Measurements from ENCODE around the gene OR51I1. TPM values are rescaled to one million over a fixed set of nuclear protein-coding genes. Genes with fewer than 3 reads are reported as not detected.

The OR51I1 gene
- polyA plus RNA-seq, 1 donor (not counting 4 experiments of a cell fraction or from before 2014, with no cell fraction given): not detected

DNA sequence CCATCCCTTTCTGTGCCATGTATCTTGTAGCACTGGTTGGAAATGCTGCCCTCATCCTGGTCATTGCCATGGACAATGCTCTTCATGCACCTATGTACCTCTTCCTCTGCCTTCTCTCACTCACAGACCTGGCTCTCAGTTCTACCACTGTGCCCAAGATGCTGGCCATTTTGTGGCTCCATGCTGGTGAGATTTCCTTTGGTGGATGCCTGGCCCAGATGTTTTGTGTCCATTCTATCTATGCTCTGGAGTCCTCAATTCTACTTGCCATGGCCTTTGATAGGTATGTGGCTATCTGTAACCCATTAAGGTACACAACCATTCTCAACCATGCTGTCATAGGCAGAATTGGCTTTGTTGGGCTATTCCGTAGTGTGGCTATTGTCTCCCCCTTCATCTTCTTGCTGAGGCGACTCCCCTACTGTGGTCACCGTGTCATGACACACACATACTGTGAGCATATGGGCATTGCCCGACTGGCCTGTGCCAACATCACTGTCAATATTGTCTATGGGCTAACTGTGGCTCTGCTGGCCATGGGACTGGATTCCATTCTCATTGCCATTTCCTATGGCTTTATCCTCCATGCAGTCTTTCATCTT is 47.6 kb upstream of the OR51I1 start:
- dilution Hi-C loops (cut with MboI; ENCODE audit: extremely low pct_ligation_motif_present, low sequenced_read_pairs): no loop called here
- TF ChIP-seq, protein P1, sequence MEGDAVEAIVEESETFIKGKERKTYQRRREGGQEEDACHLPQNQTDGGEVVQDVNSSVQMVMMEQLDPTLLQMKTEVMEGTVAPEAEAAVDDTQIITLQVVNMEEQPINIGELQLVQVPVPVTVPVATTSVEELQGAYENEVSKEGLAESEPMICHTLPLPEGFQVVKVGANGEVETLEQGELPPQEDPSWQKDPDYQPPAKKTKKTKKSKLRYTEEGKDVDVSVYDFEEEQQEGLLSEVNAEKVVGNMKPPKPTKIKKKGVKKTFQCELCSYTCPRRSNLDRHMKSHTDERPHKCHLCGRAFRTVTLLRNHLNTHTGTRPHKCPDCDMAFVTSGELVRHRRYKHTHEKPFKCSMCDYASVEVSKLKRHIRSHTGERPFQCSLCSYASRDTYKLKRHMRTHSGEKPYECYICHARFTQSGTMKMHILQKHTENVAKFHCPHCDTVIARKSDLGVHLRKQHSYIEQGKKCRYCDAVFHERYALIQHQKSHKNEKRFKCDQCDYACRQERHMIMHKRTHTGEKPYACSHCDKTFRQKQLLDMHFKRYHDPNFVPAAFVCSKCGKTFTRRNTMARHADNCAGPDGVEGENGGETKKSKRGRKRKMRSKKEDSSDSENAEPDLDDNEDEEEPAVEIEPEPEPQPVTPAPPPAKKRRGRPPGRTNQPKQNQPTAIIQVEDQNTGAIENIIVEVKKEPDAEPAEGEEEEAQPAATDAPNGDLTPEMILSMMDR (optimal IDR thresholded peaks at IDR 0.05 in 1 of 3, IDR thresholded peaks at IDR 0.05 in 1 of 3, conservative IDR thresholded peaks at IDR 0.05 in 1 of 3; ENCODE audit: extremely low read depth in 1 of 3, insufficient read depth in 2 of 3, low read length in 3 of 3): no peak
- Histone ChIP-seq H3K4me1 (ENCODE audit: control insufficient read depth, extremely low read depth, insufficient read depth, low read length) (no peaks in the 10 kb centered on the region), H3K79me2 (ENCODE audit: control insufficient read depth, insufficient read depth, low read length) (no peaks in the 10 kb centered on the region), H3K4me2 (ENCODE audit: control insufficient read depth, extremely low read depth, insufficient read depth, low read depth, low read length) (no peak overlapping the region), H4K20me1 (ENCODE audit: control insufficient read depth, extremely low read depth, insufficient read depth, low read length) (no peaks in the 10 kb centered on the region), H3K36me3 (ENCODE audit: control insufficient read depth in 2 of 2, extremely low read depth in 1 of 2, insufficient read depth in 2 of 2, low read length in 2 of 2) (no peaks in the 10 kb centered on the region), H3K9ac (ENCODE audit: control insufficient read depth, extremely low read depth, insufficient read depth, low read length) (no peak overlapping the region), H3K27ac (ENCODE audit: control insufficient read depth, insufficient read depth, low read length) (no peak overlapping the region), H2AFZ (ENCODE audit: control insufficient read depth, low read length) (no peak overlapping the region), H3K4me3 (ENCODE audit: control insufficient read depth in 2 of 3, extremely low read depth in 1 of 3, insufficient read depth in 2 of 3, low read depth in 1 of 3, low read length in 3 of 3) (no peak overlapping the region), H3K27me3 (ENCODE audit: control insufficient read depth, extremely low read depth, insufficient read depth, low read length) (no peaks in the 10 kb centered on the region), H3K9me3 (ENCODE audit: control insufficient read depth, low read depth, low read length) (no peaks in the 10 kb centered on the region), H3K9me1 (ENCODE audit: control insufficient read depth, extremely low read depth, insufficient read depth, low read length) (no peaks in the 10 kb centered on the region)
- DNase-seq (ENCODE audit: low read depth, low spot score) (no peak), FAIRE-seq (no peak)

DNA sequence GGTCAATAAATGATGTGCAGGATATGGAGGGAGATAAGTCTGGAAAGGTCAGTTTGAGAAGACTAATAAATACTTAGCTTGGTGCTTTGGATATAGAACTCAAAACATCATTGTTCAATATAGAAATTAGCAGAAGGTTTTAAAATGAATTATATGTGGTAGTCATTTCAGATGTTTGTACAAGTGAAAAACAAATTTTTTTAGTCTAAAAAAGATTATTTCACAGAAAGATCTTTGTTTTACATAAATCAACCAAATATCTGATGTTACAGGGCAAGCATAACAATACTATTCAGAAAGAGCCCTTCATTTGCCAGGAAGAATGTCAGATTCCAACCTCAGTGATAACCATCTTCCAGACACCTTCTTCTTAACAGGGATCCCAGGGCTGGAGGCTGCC is 47.1 kb upstream of the OR51I1 start, which contains the start of gene OR52D1:
TSS of gene OR52D1 (plus strand) at position 301 of the 400 bp plus-strand sequence. CDS start at position 323, 22 bp downstream.
- no peak for TF ChIP-seq EZH2 (IDR thresholded peaks at IDR 0.05; ENCODE audit: low read length)
- TF ChIP-seq, protein P1 (optimal IDR thresholded peaks at IDR 0.05 in 1 of 3, IDR thresholded peaks at IDR 0.05 in 1 of 3, conservative IDR thresholded peaks at IDR 0.05 in 1 of 3; ENCODE audit: extremely low read depth in 1 of 3, insufficient read depth in 2 of 3, low read length in 3 of 3): no peak
- Histone ChIP-seq H3K4me2 (ENCODE audit: control insufficient read depth, extremely low read depth, insufficient read depth, low read depth, low read length) (no peak within 1 kb of the TSS), H3K9ac (ENCODE audit: control insufficient read depth, extremely low read depth, insufficient read depth, low read length) (no peak within 1 kb of the TSS), H3K4me1 (ENCODE audit: control insufficient read depth, extremely low read depth, insufficient read depth, low read length) (no peaks in the 10 kb centered on the region), H3K4me3 (ENCODE audit: control insufficient read depth in 2 of 3, extremely low read depth in 1 of 3, insufficient read depth in 2 of 3, low read depth in 1 of 3, low read length in 3 of 3) (no peak within 1 kb of the TSS), H3K9me1 (ENCODE audit: control insufficient read depth, extremely low read depth, insufficient read depth, low read length) (no peaks in the 10 kb centered on the region), H4K20me1 (ENCODE audit: control insufficient read depth, extremely low read depth, insufficient read depth, low read length) (no peaks in the 10 kb centered on the region), H3K79me2 (ENCODE audit: control insufficient read depth, insufficient read depth, low read length) (no peaks in the 10 kb centered on the region), H3K36me3 (ENCODE audit: control insufficient read depth in 2 of 2, extremely low read depth in 1 of 2, insufficient read depth in 2 of 2, low read length in 2 of 2) (no peaks in the 10 kb centered on the region), H2AFZ (ENCODE audit: control insufficient read depth, low read length) (no peak within 1 kb of the TSS), H3K27me3 (ENCODE audit: control insufficient read depth, extremely low read depth, insufficient read depth, low read length) (no peaks in the 10 kb centered on the region), H3K9me3 (ENCODE audit: control insufficient read depth, low read depth, low read length) (no peaks in the 10 kb centered on the region), H3K27ac (ENCODE audit: control insufficient read depth, insufficient read depth, low read length) (no peak within 1 kb of the TSS)
- dilution Hi-C loops (cut with MboI; ENCODE audit: extremely low pct_ligation_motif_present, low sequenced_read_pairs): no loop called here
- no peak for DNase-seq (ENCODE audit: low read depth, low spot score)
- no peak for FAIRE-seq

All from keratinocyte (primary cell).